Mucosa of descending colon (tissue), 3 donors: ENCODE results near the gene COPS8. TPM values are rescaled to one million over a fixed set of nuclear protein-coding genes. Genes with fewer than 3 reads are reported as not detected.

Experiments used
- ATAC-seq: fragments of 200-7000 bp; cut with Tn5 transposase; one replicate; pipeline ENCODE4 v1.9.1; 2020; ENCODE audit warnings: mild to moderate bottlenecking, moderate library complexity
- DNase-seq, 3 donors: peaks; one replicate each; pipeline ENCODE4 v3.0.0-alpha.2; 2020
- H3K36me3 ChIP-seq: fragments of 200-600 bp; one replicate; pipeline ENCODE4 v1.8.0; 2021; ENCODE audit warnings: low read depth, mild to moderate bottlenecking
- H3K4me1 ChIP-seq: fragments of 200-600 bp; one replicate; pipeline ENCODE4 v1.8.0; 2021; ENCODE audit warnings: low read depth, mild to moderate bottlenecking
- H3K4me3 ChIP-seq: fragments of 200-600 bp; one replicate; pipeline ENCODE4 v1.8.0; 2021; ENCODE audit warnings: mild to moderate bottlenecking
- H3K9me3 ChIP-seq: fragments of 200-600 bp; one replicate; pipeline ENCODE4 v1.8.0; 2021; ENCODE audit warnings: mild to moderate bottlenecking
- intact Hi-C, 2 donors: fragments of 100-400 bp; cut with DNase I in 1 of 2; cut with micrococcal nuclease in 1 of 2; formaldehyde crosslinking; loops; one replicate each; pipeline versions ENCODE4 v1.11.0 to v1.11.1; 2022; cut with DNase I, micrococcal nuclease
- total RNA-seq, 3 donors: library from RNA; stranded (reverse); fragmentation: NEBNext Ultra II Directional in 2 of 3; extraction: Animal tissue kit (Norgen Biotek cat#: 25700) in 2 of 3; gene quantifications; one replicate each; pipeline versions ENCODE4 v1.2.1 to v1.2.4, GENCODE V29; 2021 to 2023
- TF ChIP-seq, protein P1 (sequence below): fragments of 200-600 bp; IDR thresholded peaks from one replicate; pipeline ENCODE4 v1.8.0; 2022; ENCODE audit warnings: antibody characterized with exemption, mild to moderate bottlenecking
- donor health status: DM: no; HTN: no; CAD: no; lungs with moderate emphysema.
- donor health status: DM: no; HTN: no; CAD: no.
- donor health status: DM: no; HTN: yes; CAD: no.

The COPS8 gene
- total RNA-seq, 3 donors from 2014 or later: 23.4 to 37.3 (median 31.5) TPM

DNA sequence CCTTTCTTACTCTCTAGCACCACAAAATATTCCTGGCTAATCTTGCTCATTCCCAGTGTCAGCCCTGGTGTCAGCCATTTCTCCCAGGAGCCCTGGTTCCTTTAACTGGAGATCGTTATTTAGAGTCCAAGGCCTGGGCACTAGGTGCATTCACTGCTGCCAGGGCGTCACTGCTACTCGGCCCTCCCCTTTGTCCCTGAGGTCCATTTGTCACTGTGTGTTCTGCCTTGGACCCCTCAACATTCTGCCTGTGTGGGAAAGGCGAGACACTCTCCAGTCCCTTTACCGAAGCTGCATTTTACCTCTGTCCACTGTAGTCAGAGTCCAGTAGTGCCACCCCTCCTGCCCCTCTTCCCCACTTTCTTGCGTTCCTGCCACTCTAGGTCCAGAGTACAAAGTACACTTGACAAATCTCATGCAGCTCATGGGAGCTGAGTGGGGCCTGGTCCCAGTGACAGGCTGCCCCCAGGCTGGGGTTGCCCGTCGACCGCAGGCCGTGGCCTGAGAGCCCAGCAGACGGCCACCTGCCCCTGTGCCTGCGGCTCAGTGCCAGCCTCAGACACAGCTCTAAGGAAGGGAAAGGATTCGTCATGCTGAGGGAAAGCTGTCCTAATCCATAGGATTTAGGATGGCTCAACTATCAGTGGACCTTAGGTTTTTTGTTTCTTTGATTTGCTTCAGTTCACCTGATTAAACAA is 52.1 kb downstream of the COPS8 start:
- no peaks in the 10 kb centered on the region for H3K9me3 ChIP-seq
- TF ChIP-seq, protein P1, sequence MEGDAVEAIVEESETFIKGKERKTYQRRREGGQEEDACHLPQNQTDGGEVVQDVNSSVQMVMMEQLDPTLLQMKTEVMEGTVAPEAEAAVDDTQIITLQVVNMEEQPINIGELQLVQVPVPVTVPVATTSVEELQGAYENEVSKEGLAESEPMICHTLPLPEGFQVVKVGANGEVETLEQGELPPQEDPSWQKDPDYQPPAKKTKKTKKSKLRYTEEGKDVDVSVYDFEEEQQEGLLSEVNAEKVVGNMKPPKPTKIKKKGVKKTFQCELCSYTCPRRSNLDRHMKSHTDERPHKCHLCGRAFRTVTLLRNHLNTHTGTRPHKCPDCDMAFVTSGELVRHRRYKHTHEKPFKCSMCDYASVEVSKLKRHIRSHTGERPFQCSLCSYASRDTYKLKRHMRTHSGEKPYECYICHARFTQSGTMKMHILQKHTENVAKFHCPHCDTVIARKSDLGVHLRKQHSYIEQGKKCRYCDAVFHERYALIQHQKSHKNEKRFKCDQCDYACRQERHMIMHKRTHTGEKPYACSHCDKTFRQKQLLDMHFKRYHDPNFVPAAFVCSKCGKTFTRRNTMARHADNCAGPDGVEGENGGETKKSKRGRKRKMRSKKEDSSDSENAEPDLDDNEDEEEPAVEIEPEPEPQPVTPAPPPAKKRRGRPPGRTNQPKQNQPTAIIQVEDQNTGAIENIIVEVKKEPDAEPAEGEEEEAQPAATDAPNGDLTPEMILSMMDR: no peak
- ATAC-seq: no peak
- no peak overlapping the region for H3K4me3 ChIP-seq
- DNase-seq: no peak
- H3K4me1 ChIP-seq: no peaks in the 10 kb centered on the region
- H3K36me3 ChIP-seq: no peaks in the 10 kb centered on the region
- intact Hi-C loops: no loop called here

DNA sequence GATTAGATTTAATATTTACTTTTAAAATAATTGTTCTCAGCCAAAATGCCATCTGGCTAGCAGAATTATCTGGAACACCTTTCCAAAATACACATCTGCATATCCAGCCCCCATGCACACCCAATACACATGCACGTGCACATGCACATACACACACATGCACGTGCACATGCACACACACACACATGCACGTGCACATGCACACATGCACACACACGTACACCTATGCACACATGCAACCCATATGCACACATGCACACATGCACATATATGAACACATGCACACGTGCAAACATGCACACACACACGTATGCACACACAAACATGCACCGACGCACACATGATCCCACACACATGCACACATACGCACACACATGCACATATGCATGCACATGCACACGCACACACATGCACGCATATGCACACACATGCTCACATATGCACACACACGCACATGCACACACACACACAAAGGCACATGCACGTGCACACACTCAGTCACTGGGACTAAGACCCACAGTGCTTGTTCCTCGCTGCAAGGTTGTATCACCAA is 53.5 kb downstream of the COPS8 start:
- Histone ChIP-seq H3K36me3 (no peaks in the 10 kb centered on the region), H3K4me3 (no peak overlapping the region), H3K4me1 (no peaks in the 10 kb centered on the region), H3K9me3 (no peaks in the 10 kb centered on the region)
- ATAC-seq (no peak), DNase-seq (no peak)
- intact Hi-C loops: no loop called here
- TF ChIP-seq, protein P1: no peak

- TF ChIP-seq, protein P1: no peak
- Histone ChIP-seq H3K36me3 (no peaks in the 10 kb centered on the region), H3K9me3 (no peaks in the 10 kb centered on the region), H3K4me1 (no peaks in the 10 kb centered on the region), H3K4me3 (no peak overlapping the region)
- intact Hi-C loops: no loop called here
- DNase-seq: no peak
- no peak for ATAC-seq
These were observed 55.1 kb downstream of the COPS8 start for GRCh38 chr2:237140689-237141285.

DNA sequence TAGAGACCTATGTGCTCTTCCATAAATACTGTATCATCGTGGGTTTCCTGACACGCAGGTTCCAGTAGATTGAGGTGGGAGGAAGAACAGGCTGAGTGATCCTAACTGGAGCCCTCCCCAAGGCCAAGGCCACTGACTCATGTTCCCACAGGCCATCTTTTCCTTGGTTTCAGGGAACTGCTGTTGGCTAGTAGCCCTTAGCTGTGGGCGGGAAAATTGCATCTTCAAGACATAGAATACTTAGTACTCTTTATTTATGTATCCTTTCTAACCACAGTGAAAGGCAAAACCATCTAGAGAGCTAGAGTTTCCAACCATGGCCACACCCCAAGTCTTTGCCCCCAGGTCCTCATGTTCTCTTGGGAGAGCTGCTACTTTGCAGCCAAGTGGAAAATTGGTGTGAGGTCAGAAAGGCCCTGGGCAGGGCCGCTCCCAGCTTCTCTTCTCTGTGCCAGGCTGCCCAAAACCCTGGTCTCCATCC is 55.9 kb downstream of the COPS8 start:
- Histone ChIP-seq H3K4me1 (no peaks in the 10 kb centered on the region), H3K36me3 (no peaks in the 10 kb centered on the region), H3K4me3 (no peak overlapping the region), H3K9me3 (no peaks in the 10 kb centered on the region)
- intact Hi-C loops: no loop called here
- TF ChIP-seq, protein P1: no peak
- ATAC-seq: no peak
- no peak for DNase-seq

- H3K36me3 ChIP-seq: no peaks in the 10 kb centered on the region
- ATAC-seq: no peak
- H3K4me3 ChIP-seq: no peak overlapping the region
- H3K4me1 ChIP-seq: no peaks in the 10 kb centered on the region
- H3K9me3 ChIP-seq: peaks cover 10% of the 10 kb centered on the region
- TF ChIP-seq, protein P1: no peak
- intact Hi-C loops: no loop called here
- DNase-seq: no peak
These were observed 57.4 kb downstream of the COPS8 start for GRCh38 chr2:237143118-237143517.
